Amniotic stem cell (primary cell): Measurements from ENCODE around the gene NEDD9.

ENCODE experiments used
- DNase-seq: peaks from one replicate; lab custom pipeline; 2025; lab: John Stamatoyannopoulos, UW

The NEDD9 gene

DNA sequence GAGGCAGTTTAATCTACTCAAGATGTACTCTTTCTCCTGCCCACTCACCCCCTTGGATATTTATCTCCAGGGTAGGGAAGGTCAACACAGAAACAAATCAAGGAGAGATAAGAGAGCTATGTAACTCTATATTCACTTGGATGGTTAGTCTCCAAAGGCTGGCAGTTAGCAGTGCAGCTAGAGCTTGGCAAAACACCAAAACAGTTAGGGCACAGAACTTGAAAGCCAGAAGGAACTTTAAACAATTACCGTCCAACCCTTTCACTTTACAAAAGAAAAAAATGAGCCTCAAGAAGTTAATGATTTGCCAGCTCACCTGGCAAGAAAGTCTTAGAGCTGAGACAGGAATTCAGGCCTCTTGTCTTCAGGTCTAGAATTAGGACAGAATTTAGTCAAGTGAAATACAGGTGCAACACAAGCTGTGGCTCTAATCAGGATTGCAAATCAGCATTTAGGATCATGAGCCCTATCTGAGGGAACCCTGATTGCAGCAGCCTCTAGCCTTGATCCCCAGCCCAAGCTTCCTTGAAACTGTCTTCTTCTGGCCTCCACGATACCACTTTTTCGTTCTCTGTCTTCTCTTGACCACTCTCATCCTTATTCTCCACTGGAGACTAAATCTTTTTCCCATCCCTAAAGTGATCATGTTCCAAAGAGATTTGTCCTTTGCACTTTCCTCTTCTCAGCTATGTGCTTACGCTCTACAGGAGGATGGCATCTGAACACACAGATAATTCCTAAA lies 14.9 kb downstream of the NEDD9 start:
- no peak for DNase-seq

GRCh38 chr6:11215773-11216172 lies 16.7 kb downstream of the NEDD9 start:
- DNase-seq, result no peak

GRCh38 chr6:11214901-11215300 lies 17.6 kb downstream of the NEDD9 start:
- no peak for DNase-seq

DNA sequence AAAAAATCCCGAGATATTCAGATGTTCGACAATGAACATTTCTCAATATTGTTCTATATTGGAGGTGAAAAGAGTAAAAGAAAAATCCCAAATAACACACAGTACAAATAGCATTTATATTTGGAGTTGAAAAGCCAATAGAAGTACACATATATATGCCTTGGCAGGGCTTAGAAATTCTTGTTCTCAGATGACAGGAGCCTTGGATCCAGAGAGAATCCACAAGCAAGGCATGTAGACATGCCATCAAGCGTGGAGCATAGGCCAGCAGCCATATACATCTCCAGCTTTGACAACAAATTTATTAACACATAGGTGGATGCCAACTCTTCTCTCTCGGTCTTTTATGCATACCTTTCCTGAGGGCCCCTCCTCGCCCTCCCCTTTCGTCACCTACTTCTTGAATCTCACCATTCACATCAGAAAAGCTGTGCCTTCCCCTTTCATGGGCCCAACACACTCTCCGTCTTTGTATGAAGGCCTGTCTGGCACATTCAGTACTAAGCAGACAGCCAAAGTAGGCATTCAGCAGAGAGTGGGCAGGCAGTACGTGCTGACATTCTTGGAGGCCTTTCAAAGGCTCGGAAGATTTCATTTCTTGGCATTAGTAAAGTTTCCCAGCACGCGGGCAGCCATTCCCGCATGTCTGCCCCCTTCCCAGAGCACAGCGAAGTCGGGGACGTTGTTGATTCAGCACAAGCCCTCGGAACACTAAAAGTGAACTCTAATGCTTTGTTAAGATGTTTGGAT lies 18.2 kb downstream of the NEDD9 start:
- no peak for DNase-seq

DNA sequence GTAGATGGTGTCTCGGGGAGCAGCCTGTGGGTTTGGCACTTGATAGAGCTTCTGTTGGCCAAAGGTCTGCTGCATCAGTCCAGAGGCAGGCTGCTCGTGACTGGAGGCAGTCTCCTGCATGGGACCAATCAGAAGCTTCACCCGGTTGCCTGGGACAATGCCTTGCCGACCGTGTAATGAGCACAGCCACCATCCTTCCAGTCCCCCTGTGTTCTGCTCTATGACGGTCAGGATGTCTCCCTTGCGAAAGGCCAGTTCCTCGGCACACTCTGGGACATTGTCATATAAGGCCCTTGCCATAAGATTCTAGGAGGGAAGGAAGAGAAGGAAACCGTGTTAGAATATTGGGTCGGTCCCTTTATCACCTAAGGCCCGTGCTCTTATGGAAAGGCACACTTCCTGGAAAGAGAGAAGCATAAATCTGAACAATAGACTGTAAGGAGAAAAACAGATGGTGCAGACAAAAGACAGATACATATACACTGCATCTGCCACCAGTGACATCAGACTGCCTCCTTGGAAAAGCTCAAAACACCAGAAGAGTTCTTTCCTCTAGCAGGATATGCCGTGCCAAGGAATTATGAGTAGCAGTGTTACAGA lies 18.9 kb downstream of the NEDD9 start:
- no peak for DNase-seq

DNA sequence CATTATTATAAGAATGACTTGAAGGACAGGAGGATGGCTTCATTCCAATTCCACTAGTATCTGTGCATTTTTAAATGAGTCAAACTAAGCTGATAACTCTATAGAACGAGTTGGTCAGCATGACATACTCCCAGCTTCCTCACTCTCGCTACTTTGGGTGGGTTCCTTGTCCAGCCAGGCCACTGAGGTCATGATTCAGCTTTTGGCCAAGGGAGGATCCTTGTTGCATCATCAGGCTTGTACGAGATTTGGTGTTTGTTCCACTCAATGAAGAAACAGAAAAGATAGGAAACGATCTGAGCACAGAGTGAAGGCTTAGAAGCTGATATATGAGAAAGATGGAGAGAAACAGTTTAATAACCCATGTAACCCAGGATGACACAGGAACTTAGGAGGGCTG lies 19.8 kb downstream of the NEDD9 start:
- DNase-seq, result peak; percentile 25

GRCh38 chr6:11211254-11211653 lies 21.2 kb downstream of the NEDD9 start:
- DNase-seq, result no peak

DNA sequence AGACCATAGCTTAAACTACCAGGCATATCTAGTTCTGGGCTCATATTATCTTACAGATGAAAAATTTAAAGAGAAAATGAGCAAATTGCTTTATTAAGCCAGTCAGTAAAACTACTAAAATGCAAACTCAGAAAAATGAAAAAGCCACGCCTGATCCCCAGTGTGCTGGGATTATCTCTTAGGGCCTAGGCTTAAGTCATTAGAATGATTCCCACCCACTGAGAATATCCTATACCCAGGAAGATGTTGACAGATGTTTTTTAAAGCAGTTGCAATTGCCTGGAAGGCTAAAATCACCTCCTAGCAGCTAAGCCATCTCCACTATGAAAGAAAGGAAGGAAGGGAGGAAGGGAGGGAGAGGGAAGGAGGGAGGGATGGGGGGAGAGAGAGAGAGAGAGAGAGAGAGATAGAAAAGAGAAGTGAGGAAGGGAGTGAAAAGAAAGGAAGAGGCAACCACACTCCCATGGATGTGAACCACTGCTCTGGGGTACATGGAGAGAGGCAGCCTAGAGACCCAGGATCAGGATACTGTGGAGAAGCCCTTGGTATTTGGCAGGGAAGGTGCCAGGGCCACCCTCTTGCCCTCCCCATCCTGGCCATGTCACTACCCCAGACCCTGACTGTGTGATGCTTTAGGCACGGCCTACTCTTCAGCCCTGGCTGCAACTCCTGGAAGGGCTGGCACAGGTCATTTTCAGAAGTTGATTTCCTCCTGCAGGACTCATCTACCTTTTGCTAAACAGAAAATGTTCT lies 21.9 kb downstream of the NEDD9 start:
- DNase-seq, result no peak

DNA sequence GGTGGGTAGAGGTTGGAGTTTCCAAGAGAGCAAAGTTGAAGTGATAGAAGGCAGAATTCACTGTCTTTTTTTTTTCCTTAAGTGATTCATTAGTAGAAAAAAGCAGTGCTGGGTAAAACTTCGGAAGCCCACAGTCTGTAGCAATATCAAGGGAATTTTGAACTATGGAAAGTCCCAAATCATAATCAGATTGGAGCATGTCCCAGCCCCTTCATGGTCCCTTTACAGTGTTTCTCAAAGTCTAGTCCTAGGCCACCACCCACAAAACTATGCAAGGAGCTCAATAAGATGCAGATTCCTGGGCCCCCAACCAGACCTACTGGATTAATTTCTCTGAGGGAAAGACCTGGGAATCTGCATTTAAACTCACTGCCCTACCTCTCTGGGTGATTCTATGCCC lies 22.6 kb downstream of the NEDD9 start:
- DNase-seq, result peak; percentile 15

- DNase-seq, result no peak
Measured at GRCh38 chr6:11209369-11209768, 23.1 kb downstream of the NEDD9 start.

GRCh38 chr6:11208854-11209253 lies 23.6 kb downstream of the NEDD9 start:
- no peak for DNase-seq

DNA sequence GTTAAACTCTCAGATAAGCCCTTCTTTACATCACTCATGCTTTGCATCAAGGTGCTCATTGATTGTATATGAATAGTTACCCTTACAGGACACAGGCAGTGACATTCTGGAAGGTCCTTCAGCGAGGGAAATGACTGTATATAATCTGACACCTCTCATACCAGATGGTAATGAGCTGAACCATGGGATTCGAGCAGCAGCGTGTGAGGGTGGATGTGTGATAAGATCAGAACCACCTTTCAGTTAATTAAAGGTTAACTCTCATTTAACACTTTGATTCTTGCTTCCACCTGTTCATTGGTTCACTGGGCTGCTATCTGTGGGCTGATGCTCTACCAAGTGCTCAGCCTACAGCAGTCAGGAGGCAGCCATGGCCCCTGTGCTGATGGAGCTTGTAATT lies 24.2 kb downstream of the NEDD9 start:
- DNase-seq, result no peak

DNA sequence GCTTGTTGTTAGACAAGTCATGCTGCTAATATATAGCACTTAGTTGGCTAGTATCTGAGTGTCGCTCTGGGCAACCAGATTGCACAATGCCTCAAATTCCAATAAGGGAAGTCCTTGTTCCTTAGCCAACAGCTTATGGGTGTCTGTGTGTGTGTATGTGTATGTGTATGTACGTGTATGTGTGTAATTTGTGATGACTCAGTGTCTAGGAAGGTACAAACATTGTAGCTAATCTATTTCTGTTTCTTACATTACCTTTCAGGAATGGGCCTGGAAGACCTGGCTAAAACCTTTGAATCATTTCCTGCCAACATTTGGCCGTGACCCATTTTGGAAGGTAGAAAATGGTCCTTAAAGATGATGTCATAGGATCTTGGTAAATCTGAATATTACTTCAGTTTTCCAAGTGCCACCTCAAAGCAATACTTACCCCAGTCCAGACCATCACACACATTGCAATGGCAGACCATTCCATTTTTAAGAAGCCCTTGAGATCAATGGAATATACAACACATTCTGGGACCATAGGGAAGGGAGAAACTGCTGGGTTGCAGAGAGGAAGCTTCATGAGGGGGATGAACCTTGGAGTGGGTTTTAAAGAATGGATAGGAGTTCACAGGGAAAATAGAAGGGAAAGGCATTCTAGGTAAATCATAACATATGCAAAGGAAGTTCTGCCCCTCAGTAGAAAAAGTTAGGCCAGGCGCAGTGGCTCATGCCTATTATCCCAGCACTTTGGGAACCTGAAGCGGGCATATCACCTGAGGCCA lies 25.1 kb downstream of the NEDD9 start:
- peak; percentile 92 for DNase-seq

DNA sequence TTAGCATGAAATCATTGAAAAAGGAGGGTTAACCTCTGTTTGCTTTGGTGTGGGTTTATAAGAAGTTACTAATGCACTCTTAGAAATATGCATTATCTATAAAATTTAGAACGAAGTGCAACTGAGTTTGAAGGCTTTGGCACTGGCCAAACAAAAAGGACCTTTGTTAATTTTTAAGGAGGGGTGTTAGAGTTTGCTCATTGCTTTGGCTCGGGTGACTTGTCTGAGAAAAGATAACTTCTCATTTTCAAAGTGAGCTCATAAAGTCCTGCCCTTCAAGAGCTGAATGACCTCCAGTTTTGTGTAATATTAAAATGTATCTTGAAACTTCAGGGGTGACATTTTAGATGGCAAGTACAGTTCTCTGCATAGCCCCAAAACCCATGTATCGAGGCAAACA lies 25.9 kb downstream of the NEDD9 start:
- DNase-seq, result no peak

DNA sequence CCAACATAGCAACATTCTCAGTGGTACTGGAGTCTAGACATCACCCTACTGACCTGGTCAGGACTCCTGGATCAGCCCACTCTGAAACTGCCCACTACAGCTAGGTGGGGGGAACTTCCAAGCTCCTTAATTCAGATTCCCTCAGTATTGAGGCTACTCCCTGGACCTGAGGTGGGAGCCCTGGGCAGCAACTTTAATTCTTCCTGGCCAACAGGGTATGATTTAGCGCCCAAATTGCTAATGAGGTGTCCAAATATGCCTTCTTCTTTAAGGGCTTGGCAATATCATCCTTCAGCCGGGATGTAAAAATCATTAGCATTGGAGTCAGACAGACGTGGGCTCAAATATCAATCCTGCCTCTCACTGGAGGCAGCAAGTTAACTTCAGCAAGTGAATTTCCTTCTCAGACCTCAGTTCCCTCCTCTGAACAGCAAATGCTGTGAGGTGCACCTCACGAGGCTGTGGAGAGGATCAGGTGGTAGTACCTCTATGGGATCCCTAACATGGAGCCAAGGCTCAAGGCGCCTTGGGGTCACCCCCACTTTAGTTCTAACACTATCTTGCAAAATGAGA lies 27.6 kb downstream of the NEDD9 start:
- DNase-seq, result no peak

DNA sequence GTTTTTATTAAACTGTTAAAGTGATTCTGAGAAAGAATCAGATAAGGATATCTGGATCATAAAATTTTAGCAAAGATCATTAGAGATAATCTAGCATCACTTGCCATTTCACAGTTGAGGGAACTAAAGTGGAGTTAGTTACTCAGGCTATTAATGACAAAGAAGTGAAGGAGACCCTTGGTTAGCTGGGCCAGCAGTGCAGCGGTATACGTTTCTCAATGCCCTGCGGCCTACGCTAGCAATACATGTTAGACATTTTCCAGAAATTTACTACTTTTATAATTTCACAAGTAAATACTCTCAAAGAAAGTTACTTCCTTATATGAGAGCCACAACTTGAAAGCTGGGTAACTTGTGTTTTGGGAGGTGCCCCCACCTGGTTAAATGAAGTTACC lies 28.5 kb downstream of the NEDD9 start:
- DNase-seq, result no peak

- DNase-seq, result no peak
Measured at GRCh38 chr6:11203306-11204004, 29.0 kb downstream of the NEDD9 start.

GRCh38 chr6:11202513-11203305 lies 29.8 kb downstream of the NEDD9 start:
- DNase-seq, result no peak

GRCh38 chr6:11201772-11202512 lies 30.5 kb downstream of the NEDD9 start:
- DNase-seq, result no peak
